Measurements from ENCODE around the gene NKAIN4.

NKAIN4 gene

DNA sequence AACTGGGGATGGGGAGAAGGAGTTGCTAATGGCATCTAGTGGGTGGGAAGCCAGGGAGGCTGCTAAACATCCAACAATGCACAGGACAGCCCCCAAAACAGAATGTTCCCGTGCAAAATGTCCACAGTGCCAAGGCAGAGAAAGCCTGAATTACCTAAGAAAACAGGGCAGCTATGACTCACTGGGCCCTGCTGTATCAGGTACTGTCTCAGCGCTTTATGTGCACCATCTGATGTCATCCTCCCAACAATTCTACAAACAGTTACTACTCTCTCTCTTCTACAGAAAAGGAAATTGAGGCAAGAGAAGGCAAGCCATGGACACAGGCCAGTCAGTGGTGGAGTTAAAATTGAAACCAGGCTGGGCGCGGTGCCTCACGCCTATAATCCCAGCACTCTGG lies 41.5 kb downstream of the NKAIN4 start:
- no peaks in the 10 kb centered on the region for H3K9me3 ChIP-seq (ENCODE audit: control insufficient read depth, low read length)
- no peak overlapping the region for H3K27ac ChIP-seq (ENCODE audit: insufficient read depth, low read depth, low read length, poor library complexity, severe bottlenecking)
- no peaks in the 10 kb centered on the region for H3K27me3 ChIP-seq (ENCODE audit: control insufficient read depth, insufficient read depth, low read length, poor library complexity, severe bottlenecking)
- peaks cover 9% of the 10 kb centered on the region for H3K4me1 ChIP-seq (ENCODE audit: control insufficient read depth, insufficient read depth, low read length)
- peaks cover 21% of the 10 kb centered on the region for H3K36me3 ChIP-seq (ENCODE audit: control insufficient read depth, insufficient read depth, low read length)
- 93 to 94% methylated on average over 5 of the region's 5 CpGs for WGBS, 2 experiments
- no peak overlapping the region for H3K4me3 ChIP-seq (ENCODE audit: insufficient read depth, low read depth, low read length)

DNA sequence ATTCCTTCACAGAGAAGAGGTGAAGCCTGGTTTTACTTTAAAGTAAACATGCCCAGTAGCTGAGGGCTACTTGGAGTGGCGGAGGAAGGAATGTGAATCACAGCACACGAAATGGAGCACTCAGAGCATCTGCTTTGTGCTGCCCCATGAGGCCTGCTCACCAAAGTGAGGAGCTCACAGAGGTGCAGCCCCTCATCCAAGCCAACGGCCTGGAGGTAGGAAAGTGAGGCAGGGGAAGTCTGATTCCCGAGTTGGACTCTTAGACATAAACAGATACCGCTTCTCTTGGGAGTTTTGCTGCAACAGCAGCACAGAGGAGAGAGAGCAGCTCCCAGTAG lies 41.9 kb downstream of the NKAIN4 start:
- Histone ChIP-seq H3K36me3 (ENCODE audit: control insufficient read depth, insufficient read depth, low read length) (peaks cover 21% of the 10 kb centered on the region), H3K27me3 (ENCODE audit: control insufficient read depth, insufficient read depth, low read length, poor library complexity, severe bottlenecking) (no peaks in the 10 kb centered on the region), H3K27ac (ENCODE audit: insufficient read depth, low read depth, low read length, poor library complexity, severe bottlenecking) (no peak overlapping the region), H3K9me3 (ENCODE audit: control insufficient read depth, low read length) (no peaks in the 10 kb centered on the region), H3K4me1 (ENCODE audit: control insufficient read depth, insufficient read depth, low read length) (peaks cover 9% of the 10 kb centered on the region), H3K4me3 (ENCODE audit: insufficient read depth, low read depth, low read length) (no peak overlapping the region)
- WGBS, 2 experiments: 92 to 95% methylated on average over 5 of the region's 5 CpGs

GRCh38 chr20:63210011-63210605 lies 44.2 kb downstream of the NKAIN4 start:
- WGBS, 2 experiments: 92 to 93% methylated on average over 11 of the region's 11 CpGs
- peaks cover 4% of the 10 kb centered on the region for H3K4me1 ChIP-seq (ENCODE audit: control insufficient read depth, insufficient read depth, low read length)
- no peak overlapping the region for H3K4me3 ChIP-seq (ENCODE audit: insufficient read depth, low read depth, low read length)
- H3K9me3 ChIP-seq (ENCODE audit: control insufficient read depth, low read length): no peaks in the 10 kb centered on the region
- no peak overlapping the region for H3K27ac ChIP-seq (ENCODE audit: insufficient read depth, low read depth, low read length, poor library complexity, severe bottlenecking)
- H3K27me3 ChIP-seq (ENCODE audit: control insufficient read depth, insufficient read depth, low read length, poor library complexity, severe bottlenecking): no peaks in the 10 kb centered on the region
- H3K36me3 ChIP-seq (ENCODE audit: control insufficient read depth, insufficient read depth, low read length): peaks cover 21% of the 10 kb centered on the region

DNA sequence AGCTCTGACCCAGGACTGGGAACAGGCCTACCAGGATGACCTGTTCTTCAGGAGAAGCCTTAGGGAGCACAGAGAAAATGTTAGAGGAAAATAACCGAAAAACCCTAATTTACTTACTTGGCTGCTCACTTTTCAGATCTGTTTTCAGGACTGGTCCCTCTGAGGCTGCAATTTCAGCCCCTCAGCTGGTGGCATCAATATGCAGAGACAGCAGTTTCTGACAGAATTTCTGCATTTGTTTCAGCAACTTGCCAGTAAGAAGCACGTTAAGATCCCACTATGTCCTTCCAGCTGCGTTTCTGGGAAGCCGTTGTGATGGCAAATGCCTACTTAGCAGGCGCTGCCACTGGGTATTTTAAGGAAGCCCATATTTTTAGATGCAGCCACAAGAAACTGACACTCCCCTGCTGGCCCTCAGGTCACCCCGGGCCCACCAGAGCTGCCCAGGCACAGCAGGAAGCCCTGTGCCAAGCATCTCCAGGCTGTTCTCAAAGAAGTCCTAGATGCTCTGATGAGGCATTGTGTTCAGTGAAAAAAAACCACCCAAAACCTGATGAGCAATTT lies 45.8 kb downstream of the NKAIN4 start:
- Histone ChIP-seq H3K4me3 (ENCODE audit: insufficient read depth, low read depth, low read length) (no peak overlapping the region), H3K4me1 (ENCODE audit: control insufficient read depth, insufficient read depth, low read length) (no peaks in the 10 kb centered on the region), H3K36me3 (ENCODE audit: control insufficient read depth, insufficient read depth, low read length) (peaks cover 22% of the 10 kb centered on the region), H3K27ac (ENCODE audit: insufficient read depth, low read depth, low read length, poor library complexity, severe bottlenecking) (no peak overlapping the region), H3K27me3 (ENCODE audit: control insufficient read depth, insufficient read depth, low read length, poor library complexity, severe bottlenecking) (no peaks in the 10 kb centered on the region), H3K9me3 (ENCODE audit: control insufficient read depth, low read length) (no peaks in the 10 kb centered on the region)
- WGBS, 2 experiments: 92 to 96% methylated on average over 6 of the region's 6 CpGs

DNA sequence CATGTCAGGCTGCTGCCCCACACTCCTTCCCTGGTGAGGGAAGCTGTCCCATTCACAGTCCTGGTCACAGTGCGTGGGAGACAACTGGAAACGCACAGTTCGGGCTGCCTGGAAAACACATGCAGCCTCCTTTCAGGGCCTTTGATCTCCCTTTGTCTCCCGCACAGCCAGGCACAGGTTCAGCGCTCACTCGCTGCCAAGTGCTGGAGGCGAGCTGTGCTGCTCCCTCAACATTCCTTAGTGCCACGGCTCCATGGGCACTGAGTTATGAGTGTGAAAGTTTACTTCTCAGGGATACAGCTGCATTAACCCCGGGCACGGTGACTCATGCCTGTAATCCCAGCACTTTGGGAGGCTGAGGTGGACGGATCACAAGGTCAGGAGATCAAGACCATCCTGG lies 47.4 kb downstream of the NKAIN4 start:
- Histone ChIP-seq H3K4me1 (ENCODE audit: control insufficient read depth, insufficient read depth, low read length) (no peaks in the 10 kb centered on the region), H3K4me3 (ENCODE audit: insufficient read depth, low read depth, low read length) (no peak overlapping the region), H3K27ac (ENCODE audit: insufficient read depth, low read depth, low read length, poor library complexity, severe bottlenecking) (no peak overlapping the region), H3K9me3 (ENCODE audit: control insufficient read depth, low read length) (no peaks in the 10 kb centered on the region), H3K27me3 (ENCODE audit: control insufficient read depth, insufficient read depth, low read length, poor library complexity, severe bottlenecking) (no peaks in the 10 kb centered on the region), H3K36me3 (ENCODE audit: control insufficient read depth, insufficient read depth, low read length) (peaks cover 27% of the 10 kb centered on the region)
- 94 to 97% methylated on average over 11 of the region's 11 CpGs for WGBS, 2 experiments

- no peak overlapping the region for H3K4me3 ChIP-seq (ENCODE audit: insufficient read depth, low read depth, low read length)
- 94 to 96% methylated on average over 10 of the region's 10 CpGs for WGBS, 2 experiments
- peaks cover 27% of the 10 kb centered on the region for H3K36me3 ChIP-seq (ENCODE audit: control insufficient read depth, insufficient read depth, low read length)
- no peaks in the 10 kb centered on the region for H3K9me3 ChIP-seq (ENCODE audit: control insufficient read depth, low read length)
- no peak overlapping the region for H3K27ac ChIP-seq (ENCODE audit: insufficient read depth, low read depth, low read length, poor library complexity, severe bottlenecking)
- no peaks in the 10 kb centered on the region for H3K4me1 ChIP-seq (ENCODE audit: control insufficient read depth, insufficient read depth, low read length)
- H3K27me3 ChIP-seq (ENCODE audit: control insufficient read depth, insufficient read depth, low read length, poor library complexity, severe bottlenecking): no peaks in the 10 kb centered on the region
Measured at GRCh38 chr20:63205896-63206295, 48.4 kb downstream of the NKAIN4 start.

GRCh38 chr20:63204362-63204761 lies 49.9 kb downstream of the NKAIN4 start:
- Histone ChIP-seq H3K27ac (ENCODE audit: insufficient read depth, low read depth, low read length, poor library complexity, severe bottlenecking) (no peak overlapping the region), H3K4me1 (ENCODE audit: control insufficient read depth, insufficient read depth, low read length) (no peaks in the 10 kb centered on the region), H3K27me3 (ENCODE audit: control insufficient read depth, insufficient read depth, low read length, poor library complexity, severe bottlenecking) (no peaks in the 10 kb centered on the region), H3K36me3 (ENCODE audit: control insufficient read depth, insufficient read depth, low read length) (peaks cover 27% of the 10 kb centered on the region), H3K9me3 (ENCODE audit: control insufficient read depth, low read length) (no peaks in the 10 kb centered on the region), H3K4me3 (ENCODE audit: insufficient read depth, low read depth, low read length) (no peak overlapping the region)
- WGBS, 2 experiments: 95 to 96% methylated on average over 5 of the region's 5 CpGs

DNA sequence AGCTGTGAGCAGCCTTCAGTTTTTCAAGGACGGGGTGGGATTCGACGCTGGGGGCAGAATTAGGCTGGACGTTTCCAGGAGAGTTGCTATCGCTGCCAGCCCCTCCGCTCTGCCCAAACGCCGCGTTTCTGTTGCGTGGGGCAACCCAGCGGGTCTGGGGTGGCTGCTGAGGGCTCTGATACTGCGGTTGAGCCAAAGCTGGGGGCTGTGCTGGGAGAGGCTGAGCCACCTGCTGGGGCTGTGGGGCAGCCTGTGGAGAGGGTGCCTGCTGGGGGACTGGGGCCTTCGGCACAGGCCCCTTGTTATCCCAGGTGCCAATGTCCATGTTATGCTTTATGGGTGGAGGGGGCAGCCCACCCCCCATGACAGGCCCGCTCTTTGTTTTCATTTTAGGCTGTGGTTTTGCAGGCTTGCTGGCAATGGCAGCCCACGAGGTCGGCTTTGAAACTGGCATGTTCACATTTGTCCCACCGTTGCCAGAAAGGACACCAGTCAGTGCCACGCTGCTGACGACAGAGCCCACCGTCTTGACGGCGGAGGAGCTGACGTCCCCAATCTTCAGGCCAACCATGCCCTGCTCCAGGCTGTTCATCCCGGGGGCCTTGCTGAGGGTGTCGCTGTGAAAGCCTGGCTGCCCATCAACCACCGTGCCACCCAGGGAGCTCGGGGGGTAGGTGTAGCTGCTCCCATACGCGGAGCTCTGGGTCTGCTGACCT lies 51.3 kb downstream of the NKAIN4 start:
- 97% methylated on average over 29 of the region's 29 CpGs for WGBS, 2 experiments

GRCh38 chr20:63202021-63202420 lies 52.2 kb downstream of the NKAIN4 start:
- Histone ChIP-seq H3K36me3 (ENCODE audit: control insufficient read depth, insufficient read depth, low read length) (peaks cover 22% of the 10 kb centered on the region), H3K27ac (ENCODE audit: insufficient read depth, low read depth, low read length, poor library complexity, severe bottlenecking) (no peak overlapping the region), H3K27me3 (ENCODE audit: control insufficient read depth, insufficient read depth, low read length, poor library complexity, severe bottlenecking) (no peaks in the 10 kb centered on the region), H3K9me3 (ENCODE audit: control insufficient read depth, low read length) (no peaks in the 10 kb centered on the region), H3K4me1 (ENCODE audit: control insufficient read depth, insufficient read depth, low read length) (no peaks in the 10 kb centered on the region), H3K4me3 (ENCODE audit: insufficient read depth, low read depth, low read length) (no peak overlapping the region)
- WGBS, 2 experiments: 93% methylated on average over 17 of the region's 17 CpGs

More for the DNA sequence above, 51.3 kb downstream of the NKAIN4 start:
- no peaks in the 10 kb centered on the region for H3K4me1 ChIP-seq (ENCODE audit: control insufficient read depth, insufficient read depth, low read length)
- peaks cover 22% of the 10 kb centered on the region for H3K36me3 ChIP-seq (ENCODE audit: control insufficient read depth, insufficient read depth, low read length)
- no peaks in the 10 kb centered on the region for H3K9me3 ChIP-seq (ENCODE audit: control insufficient read depth, low read length)
- no peaks in the 10 kb centered on the region for H3K27me3 ChIP-seq (ENCODE audit: control insufficient read depth, insufficient read depth, low read length, poor library complexity, severe bottlenecking)
- no peak overlapping the region for H3K4me3 ChIP-seq (ENCODE audit: insufficient read depth, low read depth, low read length)
- H3K27ac ChIP-seq (ENCODE audit: insufficient read depth, low read depth, low read length, poor library complexity, severe bottlenecking): no peak overlapping the region

- H3K27ac ChIP-seq (ENCODE audit: insufficient read depth, low read depth, low read length, poor library complexity, severe bottlenecking): no peak overlapping the region
- H3K4me1 ChIP-seq (ENCODE audit: control insufficient read depth, insufficient read depth, low read length): no peaks in the 10 kb centered on the region
- H3K27me3 ChIP-seq (ENCODE audit: control insufficient read depth, insufficient read depth, low read length, poor library complexity, severe bottlenecking): no peaks in the 10 kb centered on the region
- H3K4me3 ChIP-seq (ENCODE audit: insufficient read depth, low read depth, low read length): no peak overlapping the region
- peaks cover 30% of the 10 kb centered on the region for H3K36me3 ChIP-seq (ENCODE audit: control insufficient read depth, insufficient read depth, low read length)
- no peaks in the 10 kb centered on the region for H3K9me3 ChIP-seq (ENCODE audit: control insufficient read depth, low read length)
- WGBS, 2 experiments: 92% methylated on average over 7 of the region's 7 CpGs
Measured at GRCh38 chr20:63198606-63199005, 55.7 kb downstream of the NKAIN4 start.

Measured in ectodermal cell (in vitro differentiated cells).